A673 (cell line): ENCODE data around the gene ZNF76. TPM values are rescaled to one million over a fixed set of nuclear protein-coding genes. Genes with fewer than 3 reads are reported as not detected.

Source experiments
- BruUV-seq: library from RNA; stranded (reverse); fragments of 400-500 nt; replicated peaks from 2 replicates; lab custom pipeline; 2021; lab: Mats Ljungman, UMichigan
- CTCF ChIA-PET: fragments of 300-600 bp; sonication (Branson Sonifier 250); formaldehyde crosslinking; loops from one replicate; lab custom pipeline; 2022; ENCODE audit warnings: antibody characterized with exemption; lab: Charles Lee
- POLR2A ChIA-PET: fragments of 300-600 bp; sonication (Branson Sonifier 250); formaldehyde crosslinking; loops from one replicate; lab custom pipeline; 2022; ENCODE audit warnings: antibody characterized with exemption; ENCODE audit not compliant: low non-redundant PET; lab: Charles Lee
- DNase-seq: peaks from one replicate; pipeline ENCODE4 v3.0.0-alpha.2; 2015; ENCODE audit warnings: low spot score
- H3K27ac ChIP-seq: fragments of 200-600 bp; sonication (generic); 2 replicates; pipeline ENCODE4 v1.5.1; 2016; ENCODE audit warnings: mixed run types, low read depth, mild to moderate bottlenecking, mixed read lengths, antibody characterized with exemption, low read length; ENCODE audit not compliant: poor library complexity, severe bottlenecking
- H3K27me3 ChIP-seq: fragments of 200-600 bp; sonication (generic); replicated peaks from 2 replicates; pipeline ENCODE4 v1.6.1; 2017; ENCODE audit warnings: mixed run types, low read depth, mild to moderate bottlenecking, mixed read lengths, antibody characterized with exemption, low read length; ENCODE audit not compliant: insufficient read depth, poor library complexity
- H3K36me3 ChIP-seq: fragments of 200-600 bp; sonication (generic); 2 replicates; pipeline ENCODE4 v1.6.1; 2016; ENCODE audit warnings: mixed run types, mild to moderate bottlenecking, mixed read lengths, antibody characterized with exemption, low read length; ENCODE audit not compliant: insufficient read depth, poor library complexity, severe bottlenecking
- H3K4me1 ChIP-seq: fragments of 200-600 bp; sonication (generic); 2 replicates; pipeline ENCODE4 v1.6.1; 2017; ENCODE audit warnings: mixed run types, mild to moderate bottlenecking, mixed read lengths, antibody characterized with exemption, low read length; ENCODE audit not compliant: insufficient read depth, poor library complexity, severe bottlenecking
- H3K4me3 ChIP-seq: fragments of 200-600 bp; sonication (generic); 2 replicates; pipeline ENCODE4 v1.5.1; 2016; ENCODE audit warnings: low read depth, mixed run types, mild to moderate bottlenecking, mixed read lengths, low read length; ENCODE audit not compliant: poor library complexity, severe bottlenecking
- H3K9me3 ChIP-seq: fragments of 200-600 bp; sonication (generic); 2 replicates; pipeline ENCODE4 v1.6.1; 2016; ENCODE audit warnings: mixed run types, low read depth, mild to moderate bottlenecking, mixed read lengths, antibody characterized with exemption, low read length; ENCODE audit not compliant: poor library complexity, severe bottlenecking
- CTCF ChIP-seq: fragments of 300-800, 200-600 bp; sonication (generic); conservative IDR thresholded peaks from 2 replicates; pipeline ENCODE4 v1.5.1; 2017; ENCODE audit warnings: low read depth, mild to moderate bottlenecking, antibody characterized with exemption, low read length, moderate library complexity, mixed read lengths
- EZH2 ChIP-seq: fragments of 200-600 bp; sonication (generic); IDR thresholded peaks from 2 replicates; pipeline ENCODE4 v1.6.1; 2017; ENCODE audit warnings: borderline replicate concordance, low read depth, mild to moderate bottlenecking, mixed read lengths, antibody characterized with exemption, low read length; ENCODE audit not compliant: poor library complexity, severe bottlenecking
- intact Hi-C: fragments of 100-400 bp; cut with micrococcal nuclease; formaldehyde crosslinking; loops from one replicate; pipeline ENCODE4 v1.10.0; 2022; ENCODE audit not compliant: unreplicated experiment
- total RNA-seq: library from RNA; stranded (reverse); gene quantifications from 2 replicates; pipeline ENCODE4 v1.2.3, GENCODE V29; 2021

The ZNF76 gene
- total RNA-seq, 1 experiment from 2014 or later: 28.7 TPM

- Histone ChIP-seq H3K27me3 (no peaks in the 10 kb centered on the region), H3K9me3 (no peaks in the 10 kb centered on the region), H3K36me3 (no peaks in the 10 kb centered on the region), H3K4me3 (no peak overlapping the region), H3K4me1 (no peaks in the 10 kb centered on the region), H3K27ac (no peak overlapping the region)
- no peak for DNase-seq
- BruUV-seq: no TSS peak
- intact Hi-C loops: no loop called here
- POLR2A ChIA-PET: no interaction called here
- CTCF ChIA-PET: no interaction called here
- TF ChIP-seq CTCF (no peak), EZH2 (no peak)
Measured at GRCh38 chr6:35272005-35272404, 12.5 kb downstream of the ZNF76 start.

GRCh38 chr6:35273822-35274559, 14.5 kb downstream of the ZNF76 start:
- DNase-seq: no peak
- H3K9me3 ChIP-seq: no peaks in the 10 kb centered on the region
- ChIA-PET POLR2A (no interaction called here), CTCF (no interaction called here)
- intact Hi-C loops: no loop called here
- no peaks in the 10 kb centered on the region for H3K36me3 ChIP-seq
- no TSS peak for BruUV-seq
- no peaks in the 10 kb centered on the region for H3K27me3 ChIP-seq
- H3K4me1 ChIP-seq: no peaks in the 10 kb centered on the region
- H3K4me3 ChIP-seq: no peak overlapping the region
- TF ChIP-seq CTCF (no peak), EZH2 (no peak)
- no peak overlapping the region for H3K27ac ChIP-seq

- Histone ChIP-seq H3K9me3 (no peaks in the 10 kb centered on the region), H3K4me1 (no peaks in the 10 kb centered on the region), H3K27me3 (no peaks in the 10 kb centered on the region), H3K27ac (no peak overlapping the region), H3K36me3 (no peaks in the 10 kb centered on the region), H3K4me3 (no peak overlapping the region)
- DNase-seq: no peak
- no TSS peak for BruUV-seq
- ChIA-PET CTCF (no interaction called here), POLR2A (no interaction called here)
- intact Hi-C loops: no loop called here
- TF ChIP-seq EZH2 (no peak), CTCF (no peak)
Measured at GRCh38 chr6:35275744-35276260, 16.3 kb downstream of the ZNF76 start.
